Erythroblast (primary cell): ENCODE measurements around the gene SLC13A3.

ENCODE experiments used
- GATA1 ChIP-seq: IDR thresholded peaks from 2 replicates; pipeline ENCODE4 v1.6.1; 2011; ENCODE audit warnings: low read depth, mild to moderate bottlenecking, control low read depth, low read length, moderate library complexity
- POLR2A ChIP-seq: IDR thresholded peaks from 2 replicates; pipeline ENCODE4 v1.6.1; 2011; ENCODE audit warnings: mild to moderate bottlenecking, low read length

DNA sequence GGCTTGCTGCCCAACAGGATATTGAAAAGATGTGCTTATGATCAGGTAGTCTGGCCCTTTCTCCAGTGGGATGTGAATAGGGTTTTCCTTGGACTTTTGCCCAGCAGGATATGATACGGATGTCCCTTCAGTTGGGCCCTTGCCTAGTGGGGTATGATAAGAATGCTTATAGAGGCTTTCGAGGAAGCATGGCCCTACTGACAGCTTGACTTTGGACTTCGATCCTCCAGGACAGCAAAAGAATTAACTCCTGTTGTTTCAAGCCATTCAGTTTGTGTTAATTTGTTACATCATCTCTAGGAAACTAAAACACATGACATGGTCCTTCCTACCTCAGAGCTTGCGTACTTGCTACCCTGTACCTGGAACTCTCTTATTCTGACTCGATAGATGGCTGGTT lies 128.2 kb downstream of the SLC13A3 start:
- no peak for TF ChIP-seq POLR2A
- TF ChIP-seq GATA1: no peak
